HuH-7.5 (cell line): ENCODE results near the gene RIPK1.
"Not testable (repeated sequence)": the region's sequence is repeated elsewhere in the genome, so short reads cannot be mapped to it uniquely, and the experiment has no call there.

Experiments used
- DNase-seq: peaks from one replicate; pipeline ENCODE4 v3.0.0; 2011; ENCODE audit warnings: low spot score

Gene RIPK1

GRCh38 chr6:3068329-3069214 is at the start of gene RIPK1:
Gene RIPK1 (plus strand): TSS chr6:3068494. CDS start chr6:3076824, 8,330 bp downstream.
- DNase-seq: peak; percentile 88

GRCh38 chr6:3019065-3019464 is 49.2 kb upstream of the RIPK1 start:
- no peak for DNase-seq

DNA sequence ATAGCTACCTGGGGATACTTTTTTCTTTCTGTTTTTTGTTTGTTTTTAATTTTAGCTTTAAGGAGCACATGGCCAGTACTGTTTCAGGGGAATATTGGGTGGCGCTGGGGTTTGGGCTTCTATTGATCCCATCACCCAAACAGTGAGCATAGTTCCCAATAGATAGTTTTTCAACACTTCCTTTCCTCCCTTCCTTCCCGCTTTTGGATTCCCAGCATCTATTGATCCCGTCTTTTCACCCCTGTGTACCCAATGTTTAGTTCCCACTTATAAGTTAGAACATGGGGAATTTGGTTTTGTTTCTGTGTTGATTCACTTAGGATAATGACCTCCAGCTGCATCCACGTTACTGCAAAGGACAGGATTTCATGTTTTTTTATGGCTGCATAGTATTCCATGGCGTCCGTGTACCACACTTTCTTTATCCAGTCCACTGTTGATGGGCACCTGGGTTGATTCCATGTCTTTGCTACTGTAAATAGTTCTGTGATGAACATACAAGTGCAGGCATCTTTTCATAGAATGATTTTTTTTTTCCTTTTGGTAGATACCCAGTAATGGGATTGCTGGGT is 48.5 kb upstream of the RIPK1 start:
- DNase-seq: no peak

GRCh38 chr6:3020976-3021598 is 47.2 kb upstream of the RIPK1 start:
- not testable (repeated sequence) for DNase-seq

GRCh38 chr6:3022765-3023662 is 45.3 kb upstream of the RIPK1 start:
- DNase-seq: no peak

DNA sequence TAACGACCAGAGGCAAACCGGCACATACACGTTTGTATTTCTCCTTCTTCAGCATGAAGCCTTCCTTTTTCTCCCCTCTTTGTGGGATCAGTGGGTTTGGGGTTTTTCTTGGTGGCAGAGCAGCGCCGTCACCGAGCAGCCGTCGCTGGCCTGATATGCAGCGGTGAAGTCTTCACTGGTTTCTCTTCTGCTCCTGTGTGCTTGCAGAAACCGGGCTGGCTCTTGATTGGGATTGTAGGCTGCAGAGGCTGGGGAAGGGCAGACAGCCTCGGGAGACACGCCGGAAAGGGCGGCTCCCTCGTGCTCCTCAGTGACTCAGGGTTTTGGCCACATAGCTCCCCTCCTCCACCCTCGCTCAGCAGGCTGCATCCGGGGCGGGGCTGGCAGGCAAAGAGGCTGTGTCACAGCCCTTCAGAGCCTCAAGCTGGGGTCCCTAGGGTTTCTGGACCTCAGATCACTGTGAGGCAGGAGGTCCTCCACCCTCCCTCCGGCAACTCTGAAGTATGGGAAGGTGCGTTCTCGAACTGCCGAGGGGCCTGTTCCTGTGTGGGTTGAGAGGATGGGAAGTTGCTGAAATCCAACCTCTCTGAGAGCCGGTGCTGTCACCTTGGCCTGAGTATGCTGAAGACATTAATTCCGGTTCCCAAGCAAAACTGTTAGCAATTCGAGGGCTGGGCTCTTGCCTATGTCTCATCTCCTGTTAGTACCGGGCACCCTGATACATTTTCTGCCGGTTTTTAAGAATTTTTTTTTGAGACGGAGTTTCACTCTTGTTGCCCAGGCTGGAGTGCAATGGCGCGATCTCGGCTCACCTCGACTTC is 44.4 kb upstream of the RIPK1 start:
- peak; percentile 56 for DNase-seq

DNA sequence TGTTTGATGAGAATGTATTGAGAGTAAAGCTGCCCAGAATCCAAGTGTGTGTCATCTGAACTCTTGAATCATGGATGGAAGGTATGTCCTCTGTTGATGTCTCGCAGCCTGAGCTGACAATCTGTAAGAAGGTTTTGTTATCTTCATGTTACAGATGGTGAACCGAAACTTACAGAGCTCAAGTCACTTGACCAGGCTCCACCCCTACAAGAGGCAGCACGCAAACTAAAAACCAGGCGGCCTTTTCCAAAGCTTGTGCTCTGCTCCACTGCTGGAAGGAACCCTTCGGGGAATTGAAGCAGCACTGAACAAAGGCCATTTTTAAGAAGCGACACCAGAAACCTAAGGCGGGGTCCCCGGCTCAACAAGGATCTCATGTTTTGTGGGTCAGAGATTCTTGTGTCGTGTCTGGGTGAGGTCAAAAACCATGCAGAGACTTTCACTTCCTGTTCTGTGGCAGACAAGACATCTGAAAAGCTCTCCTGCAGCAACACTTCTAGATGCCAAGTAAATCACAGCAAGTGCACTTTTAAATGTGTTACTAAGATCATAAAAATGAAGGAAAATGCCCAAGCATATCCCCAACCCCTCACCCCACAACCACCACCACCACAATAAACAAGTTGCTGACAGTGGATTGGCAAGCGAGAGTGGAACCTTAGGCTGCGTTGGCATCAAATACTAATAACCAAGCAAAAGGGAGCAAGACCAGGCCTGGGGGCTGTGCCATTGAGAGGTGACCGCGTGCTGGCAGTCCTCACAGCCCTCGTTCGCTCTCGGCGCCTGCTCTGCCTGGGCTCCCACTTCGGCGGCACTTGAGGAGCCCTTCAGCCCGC is 41.3 kb upstream of the RIPK1 start:
- DNase-seq: no peak

- DNase-seq: not testable (repeated sequence)
These were observed 40.1 kb upstream of the RIPK1 start for GRCh38 chr6:3028156-3028555.

DNA sequence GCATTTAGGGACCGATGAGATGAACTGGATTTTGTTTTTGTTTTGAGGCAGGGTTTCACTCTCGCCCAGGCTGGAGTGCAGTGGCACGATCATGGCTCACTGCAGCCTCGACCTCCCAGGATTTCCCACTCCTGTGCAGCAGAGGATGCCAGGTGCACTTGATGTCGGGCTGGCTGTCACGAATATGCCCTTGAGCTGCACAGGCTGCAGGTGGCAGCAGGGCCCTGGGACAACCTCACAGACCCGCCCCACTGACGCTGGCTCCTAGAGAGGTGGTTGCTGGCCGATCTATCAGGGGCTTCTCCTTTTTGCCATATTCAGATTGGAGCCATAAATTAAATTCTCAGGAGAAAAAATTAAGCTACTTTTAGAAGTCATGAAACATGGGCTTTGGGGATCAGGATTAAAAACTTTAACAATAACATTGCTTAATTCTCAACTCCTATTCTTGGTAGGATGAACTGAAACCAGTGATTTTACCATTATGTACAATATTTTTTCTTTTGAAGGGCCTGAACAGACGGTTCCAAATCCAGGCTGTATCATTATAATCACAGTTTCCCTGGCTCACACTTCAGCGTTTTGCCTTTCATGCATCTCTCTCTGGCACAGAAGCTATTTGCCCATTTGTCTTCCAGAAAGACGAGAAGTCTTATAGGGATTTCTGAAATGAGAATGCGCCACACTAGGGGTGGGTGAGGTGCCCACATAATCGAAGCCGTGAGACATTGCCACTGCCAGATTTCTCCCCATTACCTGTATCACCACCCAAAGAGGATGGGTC is 36.2 kb upstream of the RIPK1 start:
- no peak for DNase-seq

DNA sequence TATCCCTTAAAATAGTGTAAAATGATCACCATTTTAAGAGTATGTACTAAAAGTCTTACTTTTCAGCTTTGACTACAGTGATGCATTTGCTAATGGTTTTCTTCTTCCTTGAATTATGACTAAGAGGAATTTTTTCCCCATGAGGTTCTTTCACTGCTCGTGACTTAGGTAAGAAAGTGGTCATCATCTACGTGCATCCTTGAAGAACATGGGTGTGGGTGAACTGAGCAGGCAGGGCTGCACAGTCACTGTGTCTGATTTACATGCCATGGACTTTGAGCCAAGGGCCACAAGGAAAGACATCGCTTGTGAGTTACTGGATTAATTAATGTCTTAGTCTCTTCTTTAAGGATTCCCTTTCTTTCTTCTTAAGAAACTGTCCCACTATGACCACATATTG is 35.3 kb upstream of the RIPK1 start:
- DNase-seq: no peak

GRCh38 chr6:3033652-3034051 is 34.6 kb upstream of the RIPK1 start:
- no peak for DNase-seq

GRCh38 chr6:3035397-3035796 is 32.9 kb upstream of the RIPK1 start:
- no peak for DNase-seq

GRCh38 chr6:3036861-3037637 is 31.2 kb upstream of the RIPK1 start:
- DNase-seq: no peak

DNA sequence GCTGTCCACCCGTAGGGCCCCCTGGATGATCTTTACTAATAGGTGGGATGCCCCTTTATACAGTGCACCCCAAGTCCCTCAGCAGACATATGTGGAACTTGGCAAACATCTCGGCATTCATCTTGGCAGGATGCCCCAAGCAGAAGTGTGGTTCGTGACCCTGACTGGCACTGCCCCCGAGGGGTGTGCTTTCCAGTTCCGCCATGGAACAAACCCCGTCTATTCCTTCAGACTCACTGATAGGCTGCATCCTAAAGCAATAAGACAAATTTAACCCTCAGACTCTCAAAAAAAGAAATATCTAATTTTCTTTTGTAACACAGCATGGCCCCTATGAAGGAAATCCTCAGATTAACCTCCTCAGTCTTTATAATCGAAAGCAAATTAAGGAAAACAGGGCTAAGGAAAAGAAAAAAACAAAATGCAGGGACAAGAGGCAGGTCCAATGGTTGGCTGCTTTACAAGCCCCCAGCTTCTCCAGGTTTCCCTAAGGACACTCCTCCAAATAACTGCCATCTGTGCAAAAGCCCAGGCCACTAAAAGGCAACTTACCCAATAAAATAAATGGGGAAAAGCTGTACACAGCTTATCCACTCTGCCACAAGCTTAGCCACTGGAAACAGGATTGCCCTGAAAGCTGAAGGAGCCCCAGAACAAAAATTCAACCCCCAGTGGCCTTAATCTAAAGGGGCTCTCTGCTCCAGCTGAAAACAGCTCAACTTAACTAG is 30.5 kb upstream of the RIPK1 start:
- DNase-seq: no peak

- no peak for DNase-seq
These were observed 28.9 kb upstream of the RIPK1 start for GRCh38 chr6:3039384-3039783.

DNA sequence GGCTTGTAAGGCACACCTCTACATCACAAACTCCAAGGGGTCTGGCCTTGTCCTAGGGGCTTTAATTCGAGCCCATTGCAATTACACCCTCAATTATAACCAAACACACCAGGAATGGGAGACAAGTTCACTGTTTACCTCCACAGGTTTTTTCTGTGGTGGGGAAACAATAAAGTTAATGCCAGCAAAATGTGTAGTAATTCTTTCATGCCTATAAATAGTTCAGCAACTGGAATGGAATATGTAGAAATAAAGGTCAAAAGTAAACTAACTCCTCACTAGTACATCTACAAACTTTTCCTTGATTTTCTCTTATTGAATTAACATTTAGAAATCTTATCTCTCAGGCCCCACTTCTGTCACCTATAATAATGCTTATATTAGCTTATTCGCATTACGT is 27.1 kb upstream of the RIPK1 start:
- no peak for DNase-seq

DNA sequence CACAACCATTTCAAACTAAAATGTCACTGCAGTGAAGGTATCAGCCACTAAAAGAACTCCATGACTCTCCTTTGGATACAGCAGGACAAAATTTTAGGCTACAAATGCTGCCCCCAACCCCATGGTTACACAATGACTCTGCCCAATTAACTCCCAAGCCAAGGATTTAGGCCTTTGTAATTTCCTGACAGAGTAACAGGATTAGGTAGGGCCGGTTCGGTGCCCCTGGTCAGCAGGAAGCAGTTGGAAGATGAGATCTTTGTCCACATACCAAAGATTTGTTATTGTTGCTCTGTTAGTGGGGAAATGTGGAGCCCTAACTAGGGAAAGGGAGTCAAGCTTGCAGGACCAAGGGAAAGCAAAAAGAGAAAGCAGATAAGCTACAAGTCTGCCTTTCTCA is 26.7 kb upstream of the RIPK1 start:
- DNase-seq: no peak

DNA sequence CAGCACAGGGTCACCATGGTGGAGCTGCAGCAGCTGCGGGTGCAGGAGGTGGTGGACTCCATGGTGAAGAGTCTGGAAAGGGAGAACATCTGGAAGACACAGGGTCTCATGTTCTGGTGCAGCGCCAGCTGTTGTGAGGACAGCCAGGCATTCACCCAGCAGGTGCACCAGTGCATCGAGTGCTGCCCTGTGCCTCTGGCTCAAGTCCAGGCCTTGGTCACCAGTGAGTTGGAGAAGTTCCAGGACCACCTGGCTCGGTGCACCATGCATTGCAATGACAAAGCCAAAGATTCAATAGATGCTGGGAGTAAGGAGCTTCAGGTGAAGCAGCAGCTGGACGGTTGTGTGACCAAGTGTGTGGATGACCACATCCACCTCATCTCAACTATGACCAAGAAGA is 22.9 kb upstream of the RIPK1 start:
- no peak for DNase-seq
